ENCODE data around the gene RFTN1. TPM values are rescaled to one million over a fixed set of nuclear protein-coding genes. Genes with fewer than 3 reads are reported as not detected.

RFTN1 gene
- polyA plus RNA-seq, 3 donors = 17.4 to 28.0 (median 27.2) TPM

- Histone ChIP-seq H3K9me3 (replicated peaks in 1 of 2; ENCODE audit: control insufficient read depth in 1 of 2, insufficient read depth in 1 of 2, low read length in 2 of 2) (no peaks in the 10 kb centered on the region), H3K27me3 (ENCODE audit: control insufficient read depth in 2 of 2, insufficient read depth in 2 of 2, low read length in 2 of 2) (no peaks in the 10 kb centered on the region), H3K79me2 (ENCODE audit: insufficient read depth, low read length) (no peaks in the 10 kb centered on the region), H3K27ac (ENCODE audit: low read depth in 1 of 2, low read length in 2 of 2) (no peak overlapping the region), H3K9ac (ENCODE audit: insufficient read depth, low read length, poor library complexity, severe bottlenecking) (no peak overlapping the region), H2AFZ (ENCODE audit: insufficient read depth, low read depth, low read length, poor library complexity, severe bottlenecking) (no peak overlapping the region), H3K4me3 (replicated peaks in 1 of 3; ENCODE audit: low read depth in 2 of 3, low read length in 3 of 3) (no peak overlapping the region), H3K4me1 (ENCODE audit: control insufficient read depth in 1 of 2, insufficient read depth in 2 of 2, low read length in 2 of 2) (no peaks in the 10 kb centered on the region), H3K36me3 (replicated peaks in 1 of 2; ENCODE audit: control insufficient read depth in 1 of 2, insufficient read depth in 2 of 2, low read length in 2 of 2) (peaks cover 69 to 92% of the 10 kb centered on the region in 2 donors), H3K4me2 (replicated peaks; ENCODE audit: extremely low read depth, low read length, poor library complexity, severe bottlenecking) (no peak overlapping the region), H4K20me1 (ENCODE audit: insufficient read depth, low read length) (no peaks in the 10 kb centered on the region)
- Mint-ChIP-seq H3K36me3 (peaks cover 64 to 73% of the 10 kb centered on the region in 2 donors), H3K9me3 (no peaks in the 10 kb centered on the region), H3K27me3 (ENCODE audit: low read depth in 3 of 3) (peaks cover 0 to 4% (median 0%) of the 10 kb centered on the region in 3 donors), H3K4me1 (peaks cover 2% of the 10 kb centered on the region), H3K4me3 (no peak overlapping the region), H3K27ac (peak overlapping the region in 4 of 7 donors; percentile 8 to 50 (median 26))
- TF ChIP-seq, protein P1, sequence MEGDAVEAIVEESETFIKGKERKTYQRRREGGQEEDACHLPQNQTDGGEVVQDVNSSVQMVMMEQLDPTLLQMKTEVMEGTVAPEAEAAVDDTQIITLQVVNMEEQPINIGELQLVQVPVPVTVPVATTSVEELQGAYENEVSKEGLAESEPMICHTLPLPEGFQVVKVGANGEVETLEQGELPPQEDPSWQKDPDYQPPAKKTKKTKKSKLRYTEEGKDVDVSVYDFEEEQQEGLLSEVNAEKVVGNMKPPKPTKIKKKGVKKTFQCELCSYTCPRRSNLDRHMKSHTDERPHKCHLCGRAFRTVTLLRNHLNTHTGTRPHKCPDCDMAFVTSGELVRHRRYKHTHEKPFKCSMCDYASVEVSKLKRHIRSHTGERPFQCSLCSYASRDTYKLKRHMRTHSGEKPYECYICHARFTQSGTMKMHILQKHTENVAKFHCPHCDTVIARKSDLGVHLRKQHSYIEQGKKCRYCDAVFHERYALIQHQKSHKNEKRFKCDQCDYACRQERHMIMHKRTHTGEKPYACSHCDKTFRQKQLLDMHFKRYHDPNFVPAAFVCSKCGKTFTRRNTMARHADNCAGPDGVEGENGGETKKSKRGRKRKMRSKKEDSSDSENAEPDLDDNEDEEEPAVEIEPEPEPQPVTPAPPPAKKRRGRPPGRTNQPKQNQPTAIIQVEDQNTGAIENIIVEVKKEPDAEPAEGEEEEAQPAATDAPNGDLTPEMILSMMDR (IDR thresholded peaks at IDR 0.05) = no peak
- WGBS (ENCODE audit: insufficient coverage) = 100% methylated on average over 1 of the region's 4 CpGs
- DNase-seq = no peak
- intact Hi-C loops (cut with micrococcal nuclease) = no loop called here
Measured at GRCh38 chr3:16323737-16324136, 189.8 kb downstream of the RFTN1 start.

GRCh38 chr3:16322189-16322588 lies 191.3 kb downstream of the RFTN1 start:
- Histone ChIP-seq H3K27me3 (ENCODE audit: control insufficient read depth in 2 of 2, insufficient read depth in 2 of 2, low read length in 2 of 2) (no peaks in the 10 kb centered on the region), H3K27ac (ENCODE audit: low read depth in 1 of 2, low read length in 2 of 2) (peak overlapping the region in 1 of 2 donors; percentile 31), H3K4me3 (replicated peaks in 1 of 3; ENCODE audit: low read depth in 2 of 3, low read length in 3 of 3) (no peak overlapping the region), H2AFZ (ENCODE audit: insufficient read depth, low read depth, low read length, poor library complexity, severe bottlenecking) (no peak overlapping the region), H3K36me3 (replicated peaks in 1 of 2; ENCODE audit: control insufficient read depth in 1 of 2, insufficient read depth in 2 of 2, low read length in 2 of 2) (peaks cover 66 to 89% of the 10 kb centered on the region in 2 donors), H3K9ac (ENCODE audit: insufficient read depth, low read length, poor library complexity, severe bottlenecking) (no peak overlapping the region), H4K20me1 (ENCODE audit: insufficient read depth, low read length) (no peaks in the 10 kb centered on the region), H3K79me2 (ENCODE audit: insufficient read depth, low read length) (no peaks in the 10 kb centered on the region), H3K4me1 (ENCODE audit: control insufficient read depth in 1 of 2, insufficient read depth in 2 of 2, low read length in 2 of 2) (peaks cover 0 to 2% of the 10 kb centered on the region in 2 donors), H3K9me3 (replicated peaks in 1 of 2; ENCODE audit: control insufficient read depth in 1 of 2, insufficient read depth in 1 of 2, low read length in 2 of 2) (no peaks in the 10 kb centered on the region), H3K4me2 (replicated peaks; ENCODE audit: extremely low read depth, low read length, poor library complexity, severe bottlenecking) (no peak overlapping the region)
- WGBS (ENCODE audit: insufficient coverage) = 94% methylated on average over 4 of the region's 5 CpGs
- Mint-ChIP-seq H3K27me3 (ENCODE audit: low read depth in 3 of 3) (no peaks in the 10 kb centered on the region), H3K27ac (peak overlapping the region in 4 of 7 donors; percentile 7 to 75 (median 44)), H3K4me3 (no peak overlapping the region), H3K9me3 (no peaks in the 10 kb centered on the region), H3K4me1 (peaks cover 13% of the 10 kb centered on the region), H3K36me3 (peaks cover 69 to 75% of the 10 kb centered on the region in 2 donors)
- no peak for DNase-seq
- TF ChIP-seq, protein P1 (IDR thresholded peaks at IDR 0.05) = no peak
- intact Hi-C loops (cut with micrococcal nuclease) = no loop called here
